H1 (cell line): Measurements from ENCODE around the gene ERCC6. TPM values are rescaled to one million over a fixed set of nuclear protein-coding genes. Genes with fewer than 3 reads are reported as not detected.

ENCODE experiments used
- BCL11A ChIP-seq, 2 experiments: IDR thresholded peaks; one replicate each; pipeline ENCODE4 v1.6.1; 2011; ENCODE audit warnings: low read depth in 2 of 2, low read length in 2 of 2, mild to moderate bottlenecking in 2 of 2
- JUN ChIP-seq: IDR thresholded peaks from 2 replicates; pipeline ENCODE4 v1.6.1; 2011; ENCODE audit warnings: low read depth, mild to moderate bottlenecking, improper control_type of control experiment, low read length
- SAP30 ChIP-seq: fragments of 300-600 bp; sonication (generic); IDR thresholded peaks from 2 replicates; pipeline ENCODE4 v1.7.1; 2012; ENCODE audit warnings: low read length, moderate library complexity, mild to moderate bottlenecking, inconsistent platforms; ENCODE audit not compliant: insufficient read depth, insufficient replicate concordance
- polyA plus RNA-seq, 7 experiments: library from polyadenylated mRNA; depleted of rRNA in 3 of 7; stranded (reverse) in 5 of 7; unstranded in 2 of 7; fragments of >200 nt in 5 of 7; fragments of 200-250 nt in 2 of 7; gene quantifications; 1 replicate in 5 of 7; 2 replicates in 1 of 7; 4 replicates in 1 of 7; pipeline versions ENCODE4 v1.2.1 to v1.2.3, GENCODE V29; 2011 to 2013; ENCODE audit warnings: missing spikeins in 2 of 7, mixed read lengths in 2 of 7
- total RNA-seq: library from RNA; stranded (reverse); fragmentation: NEBNext Ultra II Directional; extraction: Animal tissue kit (Norgen Biotek cat#: 25700); gene quantifications from 2 replicates; pipeline ENCODE4 v1.2.1, GENCODE V29; 2021

Gene ERCC6
- total and polyA plus RNA-seq, 2 of the 8 experiments (the other 6 are each of a cell fraction or from before 2014, with no cell fraction given) = 4.1 to 11.9 TPM

DNA sequence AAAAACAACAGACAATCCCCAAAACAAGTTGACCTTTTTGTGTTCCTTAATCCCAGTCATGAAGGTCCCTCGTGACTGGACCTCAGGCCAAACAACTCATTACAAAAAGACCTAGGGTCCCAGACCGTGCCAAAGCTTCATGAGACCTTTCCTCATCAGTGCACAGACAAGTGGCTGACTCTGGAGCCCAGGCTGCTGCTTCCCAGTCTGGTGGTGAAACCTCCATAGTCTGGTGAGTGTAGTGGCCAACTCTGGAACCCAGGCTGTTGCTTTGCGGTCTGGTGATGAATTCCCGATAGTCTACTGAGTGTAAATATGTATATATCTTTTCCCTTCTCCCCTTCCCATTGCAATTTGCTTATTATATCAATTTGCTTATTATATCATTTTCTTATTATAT, 49.1 kb upstream of the ERCC6 start (continued):
- TF ChIP-seq BCL11A (IDR thresholded peaks at IDR 0.05; ENCODE audit: low read depth in 2 of 2, low read length in 2 of 2) (no peak), JUN (no peak), SAP30 (no peak)
